Stimulated activated CD4-positive, alpha-beta T cell treated with anti-CD3 and anti-CD28 coated beads, Interleukin-4, amount 100 ng/mL, for 1 hour (primary cell): ENCODE results near the gene RNF227.

ENCODE experiments used
- DNase-seq: peaks from one replicate; pipeline ENCODE4 v3.0.0-alpha.2; 2020

The RNF227 gene

DNA sequence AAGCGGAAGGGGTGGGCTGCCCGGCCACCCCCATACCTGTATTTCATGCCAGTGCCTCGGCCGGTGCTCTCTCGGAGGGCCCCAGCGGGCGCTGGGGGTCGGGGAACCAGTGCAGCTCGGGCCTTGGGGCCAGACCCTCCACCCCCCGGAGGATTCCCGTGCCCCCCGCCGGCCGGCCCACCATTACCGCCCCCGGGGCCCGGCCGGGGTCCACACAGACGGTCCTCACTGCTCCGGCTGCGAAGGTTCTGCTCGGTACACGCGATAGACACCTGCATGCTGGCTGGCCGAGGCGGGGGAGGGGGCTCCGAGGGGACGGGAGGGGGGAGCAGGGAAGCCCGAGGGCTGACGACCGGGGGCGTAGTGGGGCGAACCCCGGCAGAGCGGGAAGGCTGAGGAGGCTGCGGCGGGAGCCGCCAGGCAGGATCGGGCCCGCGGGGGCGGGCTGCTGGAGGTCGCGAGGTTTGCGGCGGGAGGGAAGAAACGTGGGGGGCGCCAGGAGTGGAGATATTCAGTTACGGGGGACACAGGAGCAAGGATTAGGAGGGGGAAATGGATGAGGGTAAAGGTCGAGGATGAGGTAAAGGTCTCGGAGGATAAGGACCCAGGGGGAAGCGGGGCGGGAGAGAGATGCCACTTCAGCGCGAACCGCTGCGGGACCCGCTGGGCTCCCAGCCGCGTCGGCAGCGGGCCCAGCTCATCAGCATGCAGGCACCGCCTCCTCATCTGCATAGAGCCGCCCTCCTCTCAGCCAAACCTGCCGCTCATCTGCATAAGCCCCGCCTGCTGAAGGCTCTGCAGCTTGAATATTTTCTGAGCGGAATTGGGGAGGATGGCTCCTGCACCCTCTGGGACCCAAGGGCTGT lies 13.3 kb upstream of the RNF227 start, which contains the start of gene KCNAB3:
TSS of gene KCNAB3 (minus strand) at position 699 of the 866 bp plus-strand sequence. CDS start at position 278, 421 bp downstream.
- DNase-seq = peak; percentile 62

DNA sequence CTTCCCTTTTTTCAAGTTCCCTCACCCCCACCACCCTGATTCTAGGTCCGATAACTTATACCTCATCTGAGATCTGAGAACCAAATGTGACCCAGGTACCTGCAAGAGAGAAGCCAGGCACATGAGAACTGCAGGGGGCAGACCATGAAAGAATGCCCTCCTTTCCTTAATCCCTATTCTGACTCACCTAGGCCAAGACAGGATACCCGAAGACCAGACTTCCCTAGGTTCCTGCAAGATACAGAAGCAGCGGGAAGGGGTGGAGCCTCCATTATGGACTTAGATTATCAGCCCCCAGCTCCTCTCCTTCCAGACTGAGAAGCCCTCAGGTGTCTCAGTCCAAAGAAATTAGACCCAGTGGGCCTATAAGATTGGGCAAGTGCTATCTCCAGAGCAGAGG lies 11.5 kb upstream of the RNF227 start:
- no peak for DNase-seq

DNA sequence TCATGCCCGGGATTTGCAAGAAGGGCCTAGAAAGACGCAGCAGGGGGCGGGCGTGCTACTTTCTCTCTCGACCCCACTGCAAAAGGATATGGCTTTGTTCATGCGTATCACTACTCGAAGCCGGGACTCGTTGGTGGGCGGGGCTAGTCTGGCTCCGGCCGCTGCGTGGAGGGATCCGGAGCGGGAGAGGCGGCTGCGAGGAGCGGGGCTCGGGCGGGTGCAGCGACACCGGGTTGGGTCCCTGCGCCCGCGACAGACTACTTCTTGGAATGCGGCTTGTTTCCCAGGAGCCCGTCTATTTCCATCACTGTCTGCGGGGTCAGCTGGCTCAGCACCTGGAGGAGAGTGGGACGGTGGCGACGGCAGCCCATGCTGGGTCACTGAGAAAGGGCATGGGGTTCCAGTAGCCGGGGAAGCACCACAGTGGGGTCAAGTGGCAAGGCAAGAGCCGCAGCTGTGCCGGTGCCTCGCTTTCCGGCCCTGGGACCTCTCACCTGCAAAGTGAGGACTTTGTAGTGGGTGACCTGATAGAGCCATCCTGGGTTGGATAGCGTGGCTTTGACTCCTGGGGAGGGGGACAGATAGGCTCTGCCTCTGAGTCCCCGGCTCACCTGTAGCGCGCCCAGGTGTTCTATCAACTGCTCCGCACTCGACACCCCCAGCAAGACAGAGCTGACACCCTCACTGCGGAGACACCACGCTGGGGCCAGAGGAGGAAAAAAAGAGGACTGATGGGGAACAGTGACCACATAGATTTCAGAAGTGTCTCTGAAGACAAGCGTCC lies 6.9 kb upstream of the RNF227 start:
- DNase-seq = peak; percentile 86

DNA sequence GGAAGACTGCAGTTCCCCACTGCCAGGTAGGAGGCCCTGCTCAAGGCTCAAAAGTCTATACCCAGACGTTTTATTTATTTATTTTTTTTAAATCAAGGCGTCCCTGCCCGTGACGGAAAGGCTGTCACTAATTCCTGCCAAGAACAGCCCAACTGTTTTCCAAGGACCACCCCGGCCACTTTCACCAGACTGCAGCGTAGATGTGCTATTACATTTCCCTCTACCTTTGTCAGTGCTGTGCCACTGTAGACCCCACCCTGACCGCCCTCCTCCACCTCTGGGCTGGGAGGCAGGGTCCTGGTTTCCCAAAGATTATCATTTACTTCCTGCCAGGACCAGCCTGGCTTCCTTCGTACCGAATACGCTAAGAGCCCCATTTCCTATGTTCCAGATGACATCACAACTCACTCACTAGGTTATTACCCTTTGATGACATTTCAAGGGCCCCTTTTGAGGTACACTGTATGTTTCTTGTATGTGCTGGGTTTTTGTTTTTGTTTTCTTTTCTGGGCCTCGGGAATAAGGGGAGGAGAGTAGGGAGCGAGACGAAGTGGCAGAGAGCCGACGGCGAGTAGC lies 6.3 kb upstream of the RNF227 start:
- no peak for DNase-seq

DNA sequence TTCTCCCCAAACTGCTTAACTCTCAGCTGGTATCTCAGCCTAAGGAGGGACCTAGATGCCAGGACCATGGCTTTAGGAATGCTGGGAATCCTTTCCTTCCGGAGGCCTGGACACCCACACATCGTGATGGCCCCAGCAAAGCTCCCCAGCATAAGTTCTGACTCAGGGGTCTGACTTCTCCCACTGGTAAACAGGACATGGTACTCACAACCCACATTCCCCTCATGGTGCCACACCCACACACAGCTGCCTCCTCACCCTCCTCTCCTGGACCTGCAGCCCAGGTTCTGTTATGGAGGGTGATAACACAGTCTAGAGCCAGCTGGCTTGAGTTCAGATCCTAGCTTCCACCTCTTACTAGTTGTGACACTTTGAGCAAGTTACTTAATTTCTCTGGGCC lies 719 bp upstream of the RNF227 start:
- no peak for DNase-seq

DNA sequence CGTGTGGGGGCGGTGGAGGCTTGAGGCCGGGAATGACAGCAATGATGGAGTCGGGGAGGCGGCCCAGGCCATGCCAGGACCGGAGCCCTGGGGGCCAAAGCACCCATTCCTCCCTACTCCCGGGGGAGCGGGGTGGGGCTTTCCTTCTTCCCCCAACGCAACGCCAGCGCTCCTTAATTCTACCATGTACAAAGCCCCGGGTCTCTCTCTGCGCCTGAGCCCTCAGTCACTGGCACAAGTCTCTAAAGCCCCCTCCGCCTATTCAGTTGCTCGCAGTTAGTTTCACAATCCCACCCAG lies 245 bp upstream of the RNF227 start:
- no peak for DNase-seq

DNA sequence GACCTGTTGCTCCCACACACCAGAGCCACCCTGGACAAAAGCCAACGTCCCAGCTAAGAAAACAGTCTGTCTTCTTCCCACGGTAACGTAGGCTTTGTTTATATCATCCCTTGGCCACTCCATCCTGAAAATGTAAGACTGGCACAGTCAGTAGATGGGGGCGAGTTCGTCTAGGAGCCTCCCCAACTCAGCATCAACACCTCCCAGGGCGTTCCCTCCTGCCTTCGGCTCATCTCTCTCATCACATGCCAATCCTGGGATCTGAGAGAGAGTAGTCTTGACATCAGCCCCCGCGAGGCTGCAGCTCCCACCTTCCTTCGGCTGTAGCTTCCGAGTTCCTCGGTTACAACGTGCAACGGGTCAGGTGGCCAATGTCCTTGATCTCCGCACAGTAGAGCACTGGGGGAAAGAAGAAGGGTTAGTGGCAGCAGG lies 894 bp downstream of the RNF227 start:
- DNase-seq = no peak

DNA sequence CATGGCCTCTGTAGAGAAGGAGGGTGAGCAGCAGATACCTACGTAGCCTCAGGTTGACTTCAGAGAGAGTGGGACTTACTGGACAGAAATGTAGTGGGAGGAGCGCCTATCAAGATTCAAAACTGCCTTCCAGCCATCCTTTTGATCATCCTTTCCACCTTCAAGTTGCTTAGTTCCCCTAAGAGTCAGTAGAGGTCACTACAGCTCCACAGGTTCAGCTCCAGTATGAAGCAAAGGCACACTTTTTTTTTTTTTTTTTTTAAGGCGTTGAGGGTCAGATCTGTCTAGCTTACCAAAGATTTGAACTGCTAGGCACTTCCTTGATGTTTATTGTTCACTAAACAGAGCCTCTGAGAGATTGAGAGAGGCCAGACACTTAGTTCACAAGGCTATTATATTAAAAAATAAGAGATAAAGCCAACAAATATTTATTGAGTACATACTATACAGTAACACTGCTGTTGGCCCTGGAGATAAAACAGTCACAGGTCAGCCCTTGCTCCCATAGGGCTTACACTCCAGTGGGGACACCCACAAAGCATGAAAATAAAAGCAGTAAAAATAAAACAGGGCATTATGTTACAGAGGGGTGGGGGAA lies 3.1 kb downstream of the RNF227 start:
- no peak for DNase-seq

DNA sequence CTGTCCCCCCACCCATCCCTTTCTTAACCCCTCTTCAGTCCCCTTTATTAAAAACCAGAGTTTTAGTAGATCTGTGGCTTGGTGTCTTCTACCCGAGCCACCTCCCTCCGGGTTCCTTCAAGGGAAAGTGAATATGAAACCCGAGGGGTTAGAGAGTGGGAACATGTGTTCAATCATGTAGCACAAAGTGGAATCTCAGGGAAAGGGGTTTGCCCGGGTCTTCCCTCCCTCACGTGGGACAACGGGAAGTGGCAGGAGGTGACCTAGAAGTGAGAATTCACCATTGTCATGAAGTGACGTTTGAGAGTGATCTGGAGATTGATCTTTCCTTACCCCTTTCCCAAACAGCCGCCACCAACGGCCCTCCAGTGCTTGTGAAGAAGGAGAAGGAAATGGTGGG lies 5.0 kb downstream of the RNF227 start:
- DNase-seq = no peak

DNA sequence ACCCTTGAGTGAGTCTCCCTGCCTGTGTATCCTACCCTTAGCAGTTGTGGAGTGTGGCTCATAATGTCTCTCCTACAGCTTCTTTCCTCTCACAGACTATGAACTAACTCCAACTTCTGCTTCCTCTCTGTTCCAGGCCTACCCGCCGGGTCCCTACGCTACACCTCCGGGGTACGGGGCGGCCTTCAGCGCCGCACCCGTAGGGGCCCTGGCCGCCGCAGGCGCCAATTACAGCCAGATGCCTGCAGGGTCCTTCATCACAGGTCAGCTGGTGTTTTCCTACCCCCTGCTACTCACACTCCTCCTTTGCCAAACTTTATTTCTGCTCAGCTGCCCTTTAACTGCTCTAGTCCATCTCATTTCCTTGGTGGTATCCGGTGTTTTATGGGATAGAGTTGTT lies 5.4 kb downstream of the RNF227 start:
- DNase-seq = no peak

DNA sequence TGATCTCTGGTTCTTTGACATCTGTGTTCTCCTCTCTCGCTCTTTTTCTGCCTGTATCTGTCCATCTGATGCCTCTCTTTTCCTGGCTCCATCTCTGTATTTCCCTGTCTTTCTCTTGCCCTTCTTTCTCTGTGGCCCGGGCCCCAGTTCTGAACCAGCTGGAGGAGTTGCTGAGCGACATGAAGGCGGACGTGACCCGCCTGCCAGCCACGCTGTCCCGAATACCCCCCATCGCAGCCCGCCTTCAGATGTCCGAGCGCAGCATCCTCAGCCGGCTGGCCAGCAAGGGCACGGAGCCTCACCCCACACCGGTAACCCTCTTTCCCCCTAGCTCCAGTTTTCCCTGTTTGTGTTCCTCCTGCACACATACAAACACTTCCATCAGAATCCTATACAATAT lies 5.8 kb downstream of the RNF227 start:
- DNase-seq = no peak

DNA sequence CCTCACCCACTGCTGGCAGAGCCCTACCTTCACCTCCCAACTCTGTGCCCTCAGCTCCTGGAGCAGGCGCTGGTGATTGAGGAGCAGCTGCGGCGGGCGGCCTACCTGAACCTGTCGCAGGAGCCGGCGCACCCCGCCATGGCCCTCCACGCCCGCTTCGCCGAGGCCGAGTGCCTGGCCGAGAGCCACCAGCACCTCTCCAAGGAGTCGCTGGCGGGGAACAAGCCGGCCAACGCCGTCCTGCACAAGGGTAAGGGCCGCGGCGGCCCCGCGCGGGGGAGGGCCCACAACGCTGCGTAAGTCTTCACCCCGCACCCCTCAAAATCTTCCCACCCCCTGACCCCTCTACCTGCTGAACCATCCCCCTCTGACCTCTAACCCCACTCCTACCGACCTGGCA lies 7.0 kb downstream of the RNF227 start:
- no peak for DNase-seq

DNA sequence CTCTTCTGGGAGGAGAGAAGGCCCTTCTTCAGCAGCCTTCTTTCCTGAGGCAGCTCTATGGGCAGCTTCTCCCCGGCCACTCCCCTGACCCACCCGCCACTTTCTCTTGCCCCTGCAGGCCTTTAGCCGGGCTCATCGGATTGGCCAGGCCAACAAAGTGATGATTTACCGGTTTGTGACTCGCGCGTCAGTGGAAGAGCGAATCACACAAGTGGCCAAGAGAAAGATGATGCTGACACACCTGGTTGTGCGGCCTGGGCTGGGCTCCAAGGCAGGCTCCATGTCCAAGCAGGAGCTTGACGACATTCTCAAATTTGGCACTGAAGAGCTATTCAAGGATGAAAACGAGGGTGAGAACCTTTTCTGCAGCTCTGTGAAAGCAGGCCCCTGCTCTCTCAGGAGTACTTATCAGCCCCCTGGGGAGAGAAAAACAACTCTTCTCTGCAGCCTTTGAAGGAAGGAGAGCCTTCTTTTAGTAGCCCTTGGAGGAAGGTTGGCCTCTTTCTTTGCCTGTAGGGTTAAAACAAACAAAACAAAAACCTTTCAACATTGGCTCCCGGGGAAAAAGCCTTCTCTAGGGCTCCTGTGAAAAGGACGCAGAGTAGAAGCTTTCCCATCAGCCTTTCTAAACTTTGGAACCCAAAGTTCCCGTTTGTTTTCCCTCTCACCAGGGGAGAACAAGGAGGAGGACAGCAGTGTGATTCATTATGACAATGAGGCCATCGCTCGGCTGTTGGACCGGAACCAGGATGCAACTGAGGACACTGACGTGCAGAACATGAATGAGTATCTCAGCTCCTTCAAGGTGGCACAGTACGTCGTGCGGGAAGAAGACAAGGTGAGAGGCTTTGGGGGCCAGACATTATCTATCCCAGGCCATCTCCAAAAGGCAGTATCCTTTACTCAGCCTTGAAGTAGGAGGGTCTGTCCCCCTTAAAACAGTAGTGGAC lies 12.7 kb downstream of the RNF227 start:
- DNase-seq = no peak

DNA sequence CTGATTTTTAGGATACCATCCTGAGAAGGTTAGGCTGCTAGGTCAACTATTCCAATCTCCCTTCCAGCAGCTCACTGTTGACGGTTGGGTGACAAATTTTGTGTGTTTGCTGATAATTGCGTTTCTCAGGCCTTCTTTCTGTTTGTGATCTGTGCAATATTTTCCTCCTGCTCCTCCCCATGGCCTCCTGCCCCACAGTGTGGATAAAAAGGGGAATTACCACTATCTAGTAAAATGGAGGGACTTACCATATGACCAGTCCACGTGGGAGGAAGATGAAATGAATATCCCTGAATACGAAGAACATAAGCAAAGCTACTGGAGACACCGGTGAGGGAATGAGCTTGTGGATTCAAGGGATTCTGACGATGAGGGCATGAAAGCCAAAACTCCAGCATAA lies 18.3 kb downstream of the RNF227 start:
- DNase-seq = no peak

DNA sequence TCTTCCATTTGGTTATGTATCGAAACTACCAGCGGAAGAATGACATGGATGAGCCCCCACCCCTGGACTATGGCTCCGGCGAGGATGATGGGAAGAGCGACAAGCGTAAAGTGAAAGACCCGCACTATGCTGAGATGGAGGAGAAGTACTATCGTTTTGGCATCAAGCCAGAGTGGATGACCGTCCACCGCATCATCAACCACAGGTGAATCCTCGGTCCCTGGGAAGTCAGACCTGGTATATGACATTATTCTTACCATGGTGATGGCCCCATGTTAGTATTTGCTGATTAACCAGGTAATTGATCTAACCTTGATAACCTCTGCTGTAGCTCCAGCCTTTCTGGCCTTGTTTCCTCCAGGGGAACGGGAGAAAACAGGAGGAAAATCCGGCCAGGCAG lies 19.0 kb downstream of the RNF227 start:
- no peak for DNase-seq

DNA sequence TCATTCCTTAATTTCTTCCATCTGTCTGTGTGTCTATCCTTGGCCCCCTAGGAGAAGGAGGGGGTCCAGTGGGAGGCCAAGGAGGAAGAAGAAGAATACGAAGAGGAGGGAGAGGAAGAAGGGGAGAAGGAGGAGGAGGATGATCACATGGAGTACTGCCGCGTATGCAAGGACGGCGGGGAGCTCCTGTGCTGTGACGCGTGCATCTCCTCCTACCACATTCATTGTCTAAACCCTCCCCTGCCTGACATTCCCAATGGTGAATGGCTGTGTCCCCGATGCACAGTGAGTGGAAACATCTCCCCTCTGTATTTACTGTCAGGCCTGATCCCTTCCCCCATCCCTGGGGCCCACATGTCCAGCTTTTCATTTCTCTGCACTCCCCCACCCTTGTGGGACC lies 21.2 kb downstream of the RNF227 start:
- no peak for DNase-seq

DNA sequence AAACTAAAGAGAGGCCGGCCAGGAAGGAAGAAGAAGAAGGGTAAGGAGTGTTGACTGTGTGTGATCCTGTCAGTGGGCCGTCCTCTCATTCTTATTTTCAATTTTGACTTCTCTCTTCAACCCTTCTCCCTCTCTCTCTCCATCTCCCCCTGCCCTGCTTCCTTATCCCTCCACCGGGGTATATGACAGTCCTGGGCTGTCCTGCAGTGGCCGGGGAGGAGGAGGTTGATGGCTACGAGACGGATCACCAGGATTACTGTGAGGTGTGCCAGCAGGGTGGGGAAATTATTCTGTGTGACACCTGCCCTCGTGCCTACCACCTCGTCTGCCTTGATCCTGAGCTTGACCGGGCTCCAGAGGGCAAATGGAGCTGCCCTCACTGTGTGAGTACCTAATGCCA lies 21.9 kb downstream of the RNF227 start:
- DNase-seq = no peak

DNA sequence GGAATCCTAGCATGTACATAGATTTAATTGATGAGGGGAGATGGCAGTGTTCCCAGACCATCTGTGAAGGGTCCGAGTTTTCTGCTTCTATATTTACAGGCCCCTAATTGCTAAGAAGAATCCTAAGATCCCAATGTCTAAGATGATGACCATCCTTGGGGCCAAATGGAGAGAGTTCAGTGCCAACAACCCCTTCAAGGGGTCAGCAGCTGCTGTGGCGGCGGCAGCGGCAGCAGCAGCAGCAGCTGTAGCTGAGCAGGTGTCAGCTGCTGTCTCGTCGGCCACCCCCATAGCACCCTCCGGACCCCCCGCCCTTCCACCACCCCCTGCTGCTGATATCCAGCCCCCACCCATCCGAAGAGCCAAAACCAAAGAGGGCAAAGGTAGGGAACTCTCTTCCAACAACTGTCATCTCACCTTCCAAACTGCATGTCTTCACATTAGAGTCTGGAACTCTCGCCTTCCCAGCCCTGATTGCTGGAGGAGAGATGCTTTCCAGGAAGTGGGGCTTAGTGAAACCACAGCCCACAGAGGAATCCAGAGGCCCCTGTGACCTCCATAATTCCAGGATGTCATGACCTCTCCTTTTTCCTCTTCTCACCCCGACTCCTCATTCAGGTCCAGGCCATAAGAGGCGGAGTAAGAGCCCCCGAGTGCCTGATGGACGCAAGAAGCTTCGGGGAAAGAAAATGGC lies 22.8 kb downstream of the RNF227 start:
- DNase-seq = no peak

DNA sequence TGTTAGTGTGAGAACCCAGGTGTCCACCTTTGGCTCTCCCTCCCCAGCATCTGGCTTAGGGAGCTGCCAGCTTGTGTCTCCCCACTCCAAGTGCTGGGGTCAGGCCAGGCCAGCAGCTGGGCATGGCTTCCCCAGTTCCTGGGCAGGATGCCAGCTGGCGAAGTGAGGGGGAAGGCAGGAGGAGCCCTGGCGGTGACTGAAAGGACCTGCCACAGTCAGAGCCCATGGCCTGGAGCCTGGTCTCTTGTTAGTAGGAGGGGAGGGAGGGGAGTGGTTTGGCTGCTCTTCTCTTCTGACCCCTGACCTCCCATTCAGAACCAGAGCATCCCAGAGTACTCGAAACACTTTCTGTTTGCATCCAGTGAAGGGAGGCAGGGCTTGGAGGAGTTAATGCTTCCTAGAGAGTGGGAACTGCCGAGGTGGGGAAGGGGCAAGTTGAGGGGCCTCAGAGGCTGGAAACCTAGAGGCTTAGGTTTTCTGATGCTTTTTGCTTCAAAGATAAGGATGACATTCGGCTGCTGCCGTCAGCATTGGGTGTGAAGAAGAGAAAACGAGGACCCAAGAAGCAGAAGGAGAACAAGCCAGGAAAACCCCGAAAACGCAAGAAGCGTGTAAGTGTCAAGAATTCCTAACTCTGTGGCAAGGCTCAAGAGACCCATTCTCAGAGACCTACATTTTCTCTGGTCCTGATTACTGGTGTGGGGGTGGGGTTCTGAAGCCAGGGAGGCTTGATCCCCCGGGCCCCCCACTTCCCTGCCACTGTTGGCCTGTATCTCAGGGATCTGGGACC lies 26.7 kb downstream of the RNF227 start:
- peak; percentile 20 for DNase-seq

DNA sequence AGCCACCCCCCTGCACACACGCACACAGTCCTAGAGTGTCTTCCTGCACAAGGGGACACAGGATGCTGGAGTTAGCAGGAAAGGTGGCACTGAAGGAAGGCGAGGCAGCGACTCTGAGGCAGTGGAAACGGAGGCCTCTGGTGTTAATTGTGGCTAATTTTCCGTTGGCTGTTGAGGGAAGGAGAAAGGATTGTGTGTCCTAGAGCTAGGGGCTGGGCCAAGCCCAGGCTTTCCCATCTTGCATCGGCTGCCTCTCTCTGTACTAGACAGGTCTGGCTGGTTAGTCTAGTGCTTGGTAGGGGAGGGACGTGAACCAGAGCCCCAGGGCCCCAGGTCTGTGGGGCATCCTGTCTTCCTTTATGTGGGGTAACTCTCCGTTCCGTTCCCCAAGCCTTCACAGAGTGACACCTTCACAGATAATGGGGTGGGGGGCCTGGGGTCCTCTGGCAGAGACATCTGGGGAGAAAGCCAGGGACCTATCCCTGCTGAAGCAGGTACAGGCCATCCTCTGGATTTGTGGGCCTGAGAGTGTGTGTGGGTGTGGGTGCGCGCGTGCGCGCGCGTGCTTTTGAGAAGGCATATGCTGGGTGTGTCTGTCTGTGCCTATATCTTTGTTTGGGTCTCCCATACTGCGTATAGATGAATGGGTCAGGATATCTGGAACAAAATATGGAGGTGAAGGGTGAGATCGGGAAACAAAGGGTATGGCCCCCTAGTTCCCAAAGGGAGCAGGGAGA lies 27.7 kb downstream of the RNF227 start, which contains the start of gene CHD3:
TSS of gene CHD3 (plus strand) at position 606 of the 737 bp plus-strand sequence. CDS start 212 bp downstream, outside the sequence.
- DNase-seq = peak; percentile 67
